HG02610 (cell line): Measurements from ENCODE around the gene MTOR.
"Not testable (repeated sequence)": the region's sequence is repeated elsewhere in the genome, so short reads cannot be mapped to it uniquely, and the experiment has no call there.

ENCODE experiments used
- ATAC-seq: cut with Tn5 transposase; IDR thresholded peaks from one replicate; pipeline ENCODE4 v1.9.1; 2021; ENCODE audit warnings: mild to moderate bottlenecking, moderate library complexity; ENCODE audit not compliant: unreplicated experiment

Gene MTOR

DNA sequence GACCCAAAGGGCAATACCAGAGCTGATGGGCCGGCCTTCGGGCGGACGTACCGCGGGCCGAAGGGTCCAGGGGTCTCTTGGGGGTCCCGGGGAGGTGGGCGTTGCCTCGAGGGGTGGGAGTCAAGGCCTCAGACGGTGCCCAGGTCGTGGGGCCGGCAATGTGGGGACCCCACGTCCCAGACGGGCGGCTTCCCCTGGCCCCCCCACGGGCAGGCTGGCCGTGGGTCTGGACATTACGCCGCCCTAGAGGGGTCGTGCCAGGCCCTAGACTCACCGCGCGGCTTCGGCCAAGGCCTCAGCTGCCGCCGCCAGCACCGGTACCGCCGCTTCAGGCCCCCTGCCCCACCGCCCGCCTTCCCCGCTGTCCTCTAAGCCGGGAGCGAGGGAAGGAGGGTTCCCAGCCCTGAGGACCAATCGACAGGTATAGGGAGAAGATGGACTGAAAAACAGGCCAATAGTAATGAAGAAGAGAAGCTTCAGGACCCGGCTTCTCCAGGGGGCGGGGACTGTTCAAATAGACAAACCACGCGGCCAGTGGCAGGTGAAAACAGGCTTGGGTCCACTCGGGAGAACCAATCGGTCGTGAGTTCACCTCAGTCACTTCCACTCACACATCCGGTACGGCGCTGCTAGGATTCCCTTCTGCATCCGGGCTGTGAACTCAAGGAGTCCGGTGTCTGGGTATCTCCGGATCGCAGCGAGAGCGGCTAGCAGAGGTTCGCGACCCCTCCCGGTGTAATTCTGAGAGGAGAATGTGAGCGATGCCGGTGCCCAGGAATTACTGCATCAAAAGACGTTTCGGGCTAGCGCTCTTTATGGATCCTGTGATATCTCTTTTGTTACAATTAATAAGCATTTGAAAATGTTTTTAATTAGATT, at the start of gene MTOR:
Gene MTOR (minus strand): TSS at position 381 of the 879 bp plus-strand sequence. CDS start 3,142 bp downstream, outside the sequence.
- peak; percentile 97 for ATAC-seq

DNA sequence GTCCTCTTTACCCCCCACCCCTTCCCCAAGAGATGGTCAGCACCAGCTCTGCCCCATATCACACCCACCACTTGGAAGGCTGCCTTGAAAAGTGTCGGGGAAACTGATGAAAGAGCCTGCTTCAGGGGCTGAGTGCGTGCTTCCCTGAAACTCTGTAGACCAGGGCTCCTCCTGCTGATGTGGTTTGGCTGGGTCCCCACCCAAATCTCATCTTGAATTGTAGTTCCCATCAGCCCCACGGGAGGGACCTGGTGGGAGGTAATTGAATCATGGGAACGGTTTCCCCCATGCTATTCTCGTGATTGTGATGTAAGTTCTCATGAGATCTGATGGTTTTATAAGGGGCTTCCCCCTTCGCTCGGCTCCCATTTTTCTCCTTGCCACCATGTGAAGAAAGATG, 47.0 kb upstream of the MTOR start:
- ATAC-seq = no peak

DNA sequence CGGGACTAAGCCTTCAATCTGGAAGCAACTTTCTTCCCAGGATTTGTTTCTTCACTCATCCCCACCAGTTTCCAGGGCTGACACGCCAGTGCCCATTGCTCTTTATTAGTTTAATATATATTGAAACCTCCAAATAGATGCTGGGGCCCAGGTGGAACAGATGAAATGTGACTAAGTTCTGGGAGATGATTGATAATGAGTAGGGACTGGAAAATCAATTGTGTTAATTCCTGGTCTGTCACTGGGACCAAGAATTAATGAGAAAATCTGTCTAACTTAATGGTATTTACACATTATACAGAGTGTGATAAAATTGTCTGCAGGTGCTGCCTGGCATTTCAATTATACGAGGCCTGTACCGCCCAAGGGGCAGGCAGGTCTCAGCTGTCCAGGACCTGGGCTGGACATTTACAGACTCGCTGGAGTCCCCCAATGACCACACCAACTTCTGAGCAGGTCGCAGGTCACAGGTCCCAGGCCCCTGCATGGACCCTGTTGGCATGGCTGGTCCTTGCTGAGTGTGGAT, 46.4 kb upstream of the MTOR start:
- ATAC-seq = no peak

DNA sequence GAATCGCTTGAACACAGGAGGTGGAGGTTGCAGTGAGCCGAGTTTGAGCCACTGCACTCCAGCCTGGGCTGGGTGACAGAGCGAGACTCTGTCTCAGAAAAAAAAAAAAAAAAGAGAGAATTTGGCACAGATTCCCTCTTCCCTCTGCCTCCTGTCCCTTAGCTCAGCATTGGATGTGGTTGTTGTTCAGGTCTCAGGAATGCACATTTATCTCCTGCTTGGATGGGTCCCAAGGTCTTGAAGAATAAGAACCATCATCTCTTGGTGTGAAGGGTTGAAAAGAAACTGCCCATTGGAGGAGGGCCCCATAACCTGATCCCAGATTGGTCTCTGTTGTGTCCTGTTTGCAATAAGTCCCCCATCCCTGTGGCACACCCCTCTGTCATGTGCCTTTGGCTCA, 45.5 kb upstream of the MTOR start:
- no peak for ATAC-seq

DNA sequence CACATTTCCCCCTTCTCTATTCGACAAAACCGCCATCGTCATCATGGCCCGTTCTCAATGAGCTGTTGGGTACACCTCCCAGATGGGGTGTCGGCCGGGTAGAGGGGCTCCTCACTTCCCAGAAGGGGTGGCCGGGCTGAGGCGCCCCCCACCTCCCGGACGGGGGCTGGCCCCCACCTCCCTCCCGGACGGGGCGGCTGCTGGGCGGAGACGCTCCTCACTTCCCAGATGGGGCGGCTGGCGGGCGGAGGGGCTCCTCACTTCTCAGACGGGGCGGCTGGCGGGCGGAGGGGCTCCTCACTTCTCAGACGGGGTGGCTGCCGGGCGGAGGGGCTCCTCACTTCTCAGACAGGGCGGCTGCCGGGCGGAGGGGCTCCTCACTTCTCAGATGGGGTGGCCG, 43.2 kb upstream of the MTOR start:
- ATAC-seq = not testable (repeated sequence)

DNA sequence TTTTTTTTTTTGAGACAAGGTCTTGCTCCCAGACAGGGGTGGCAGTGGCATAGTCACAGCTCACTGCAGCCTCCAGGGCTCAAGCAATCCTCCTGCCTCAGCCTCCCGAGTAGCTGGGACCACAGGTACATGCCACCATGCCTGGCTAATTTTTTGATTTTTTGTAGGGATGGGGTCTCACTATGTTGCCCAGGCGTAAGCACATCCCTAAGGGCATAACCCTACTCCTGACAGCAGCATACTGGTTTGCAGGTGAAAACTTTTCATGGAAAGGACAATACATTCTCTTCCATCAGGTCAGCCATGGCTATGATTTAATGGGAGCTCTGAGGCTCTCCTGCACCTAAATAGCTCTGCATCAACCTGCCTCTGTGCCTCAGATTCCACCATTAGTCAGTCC, 40.0 kb upstream of the MTOR start:
- no peak for ATAC-seq

DNA sequence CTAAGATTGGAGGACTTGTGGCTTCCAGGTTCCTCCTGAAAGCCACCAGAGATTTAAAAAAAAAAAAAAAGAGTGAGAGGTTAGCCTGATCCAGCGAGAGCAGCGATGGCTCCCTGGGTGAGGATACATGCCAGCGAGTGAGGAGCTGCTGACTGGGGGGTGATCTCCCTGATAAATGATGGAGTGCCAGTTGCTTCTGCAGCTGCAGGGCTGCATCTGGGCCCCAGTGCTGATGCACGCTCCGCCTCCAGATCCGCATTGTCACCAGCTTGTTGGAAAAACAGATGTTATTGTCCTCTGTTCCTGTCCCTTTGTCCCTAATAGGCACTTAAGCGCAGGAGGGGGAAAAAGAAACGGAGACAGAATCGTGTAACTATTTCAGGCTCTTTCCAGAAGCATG, 39.2 kb upstream of the MTOR start:
- ATAC-seq = no peak

DNA sequence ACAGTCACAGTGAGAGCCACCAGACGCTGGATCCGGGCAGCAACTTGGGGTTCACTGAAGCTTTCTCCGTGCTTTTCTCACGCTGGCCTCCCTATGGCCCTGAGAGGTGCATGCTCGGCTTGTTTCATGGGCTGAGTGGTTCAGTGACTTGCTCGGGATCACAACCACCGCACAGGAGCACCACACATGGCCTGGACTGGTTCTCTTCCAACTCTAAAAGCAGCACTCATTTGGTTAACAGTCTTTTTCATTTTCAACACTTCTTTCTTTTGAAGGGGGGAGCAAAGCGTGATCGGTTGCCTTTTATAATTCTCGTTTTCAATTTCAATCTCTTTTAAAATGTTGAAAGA, 36.8 kb upstream of the MTOR start:
- ATAC-seq = no peak

DNA sequence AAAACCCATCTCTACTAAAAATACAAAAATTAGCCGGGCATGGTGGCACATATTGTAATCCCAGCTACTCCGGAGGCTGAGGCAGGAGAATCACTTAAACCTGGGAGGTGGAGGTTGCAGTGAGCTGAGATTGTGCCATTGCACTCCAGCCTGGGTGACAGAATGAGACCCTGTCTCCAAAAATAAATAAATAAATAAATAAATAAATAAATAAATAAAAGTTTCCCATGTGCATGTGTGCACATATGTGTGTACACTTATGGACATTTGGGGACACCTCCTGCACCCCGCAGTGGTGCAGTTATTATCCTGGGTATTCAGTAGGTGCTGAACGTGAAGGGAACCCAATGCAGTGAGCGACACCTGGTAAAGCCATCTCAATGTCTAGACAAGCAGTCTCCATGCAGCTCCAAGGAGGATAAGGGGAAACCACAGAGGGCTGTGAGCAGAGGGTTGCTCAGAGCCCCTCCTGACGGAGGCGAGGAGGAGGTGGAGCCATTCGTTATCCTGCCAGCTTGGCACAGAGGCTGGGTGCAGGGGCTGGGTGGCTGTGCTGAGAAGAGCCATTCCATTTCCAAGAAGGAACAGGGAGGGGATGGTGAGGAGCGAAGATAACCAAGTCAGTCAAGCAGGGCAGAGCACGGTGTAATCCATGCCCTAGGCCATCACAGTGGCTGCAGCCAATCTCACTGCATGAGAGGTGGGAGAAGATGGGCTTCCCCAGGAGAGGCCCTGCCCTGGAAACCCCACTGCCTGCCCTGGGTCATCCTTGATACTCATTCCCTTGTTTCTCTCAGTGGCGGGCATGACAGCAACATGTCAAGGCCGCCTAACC, 36.3 kb upstream of the MTOR start:
- ATAC-seq = no peak

DNA sequence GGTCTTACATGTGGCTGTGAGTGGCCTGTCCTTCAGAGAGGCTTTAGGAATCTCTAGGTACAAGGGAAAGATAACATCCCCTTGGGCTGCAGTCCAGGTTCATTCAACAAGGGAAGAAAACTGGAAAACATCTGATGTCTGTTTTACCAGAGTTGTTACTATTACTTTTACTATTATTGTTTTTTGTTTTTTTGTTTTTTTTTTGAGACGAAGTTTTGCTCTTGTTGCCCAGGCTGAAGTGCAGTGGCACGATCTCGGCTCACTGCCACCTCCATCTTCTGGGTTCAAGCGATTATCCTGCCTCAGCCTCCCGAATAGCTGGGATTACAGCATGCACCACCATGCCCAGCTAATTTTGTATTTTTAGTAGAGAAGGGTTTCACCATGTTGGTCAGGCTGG, 35.4 kb upstream of the MTOR start:
- ATAC-seq = not testable (repeated sequence)

DNA sequence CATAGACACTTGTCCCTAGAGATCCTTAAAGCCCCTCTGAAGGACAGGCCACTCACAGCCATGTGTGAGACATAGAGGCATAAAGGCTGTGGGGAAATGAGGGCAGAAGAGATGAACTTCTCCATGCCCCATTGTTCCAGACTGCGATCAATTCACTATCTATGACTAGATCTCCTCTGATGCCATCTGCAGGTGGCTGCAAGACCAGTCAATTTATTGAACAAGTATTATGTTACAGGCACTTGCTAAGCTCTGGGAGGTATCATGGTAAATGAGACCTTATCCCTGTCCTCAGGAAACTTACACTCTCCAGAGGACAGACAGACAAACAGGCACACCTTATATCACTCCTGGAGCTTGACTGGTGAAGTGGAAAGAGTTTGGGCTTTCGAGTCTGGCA, 33.6 kb upstream of the MTOR start:
- ATAC-seq = no peak

DNA sequence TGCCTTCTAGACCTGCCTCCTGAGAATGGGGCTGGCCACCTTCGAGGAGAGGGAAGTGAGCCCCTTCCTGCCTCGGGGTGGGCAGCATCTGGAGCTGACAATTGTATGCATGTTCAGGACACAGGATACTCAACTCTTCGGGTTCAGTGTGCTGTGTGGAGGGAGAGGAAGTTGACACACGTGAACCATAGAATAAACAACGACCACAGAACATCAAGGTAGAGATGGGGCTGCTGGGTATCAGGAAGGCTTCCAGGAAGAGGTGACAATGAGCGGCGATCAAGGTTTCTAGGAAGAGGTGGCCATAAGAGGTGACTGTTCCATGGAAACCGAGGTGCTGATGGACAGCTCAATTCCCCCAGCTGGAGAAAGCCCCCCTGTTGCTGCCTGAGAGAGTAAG, 32.6 kb upstream of the MTOR start:
- no peak for ATAC-seq

DNA sequence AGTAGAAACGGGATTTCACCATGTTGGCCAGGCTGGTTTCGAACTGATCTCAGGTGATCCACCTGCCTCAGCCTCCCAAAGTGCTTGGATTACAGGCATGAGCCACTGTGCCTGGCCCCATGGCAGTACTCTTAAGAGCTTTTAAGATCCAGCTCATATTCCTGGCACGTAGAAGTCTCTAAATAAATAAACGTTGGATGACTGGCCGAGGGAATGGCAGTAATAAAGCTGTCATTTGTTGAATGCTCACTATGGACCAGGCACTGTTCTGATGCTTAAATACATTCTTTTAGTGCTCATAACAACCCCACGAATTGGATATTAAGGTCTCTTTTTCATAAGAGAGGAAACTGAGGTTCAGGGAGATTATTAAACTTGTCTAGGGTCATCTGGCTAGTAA, 31.5 kb upstream of the MTOR start:
- ATAC-seq = no peak

DNA sequence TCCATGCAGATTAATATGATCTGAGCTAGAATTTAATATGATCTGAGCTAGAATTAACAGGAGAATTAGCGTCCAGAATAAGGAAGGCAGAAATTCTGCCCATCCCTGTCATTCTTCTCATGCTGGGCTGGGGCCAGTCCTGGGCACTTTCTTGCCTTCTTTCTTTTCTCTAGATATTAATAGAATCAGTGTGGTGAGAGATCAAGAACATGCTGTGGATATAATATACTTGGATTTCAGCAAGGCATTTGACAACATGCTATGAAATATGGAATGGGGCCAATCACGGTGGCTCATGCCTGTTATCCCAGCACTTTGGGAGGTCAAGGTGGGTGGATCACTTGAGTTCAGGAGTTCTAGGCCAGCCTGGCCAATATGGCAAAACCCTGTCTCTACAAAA, 28.7 kb upstream of the MTOR start:
- no peak for ATAC-seq

DNA sequence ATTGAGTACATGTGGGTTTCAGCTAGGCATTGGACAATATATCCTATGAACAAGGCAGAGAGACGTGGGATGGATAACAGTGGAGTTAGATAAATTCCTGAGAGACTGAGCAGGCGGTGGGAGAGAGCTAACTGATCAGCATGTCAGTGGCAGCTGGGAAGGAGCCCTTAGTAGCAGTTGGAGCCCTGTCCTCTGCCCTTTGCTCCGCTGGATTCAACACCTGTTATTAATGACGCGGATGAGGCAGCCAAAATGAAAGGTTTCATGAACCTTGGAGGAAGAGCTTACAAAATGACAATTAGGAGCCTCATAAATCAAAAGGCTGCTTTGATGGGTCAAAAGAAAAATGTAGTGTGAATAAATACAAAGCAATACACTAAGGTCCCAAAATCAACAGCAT, 26.7 kb upstream of the MTOR start:
- ATAC-seq = no peak

DNA sequence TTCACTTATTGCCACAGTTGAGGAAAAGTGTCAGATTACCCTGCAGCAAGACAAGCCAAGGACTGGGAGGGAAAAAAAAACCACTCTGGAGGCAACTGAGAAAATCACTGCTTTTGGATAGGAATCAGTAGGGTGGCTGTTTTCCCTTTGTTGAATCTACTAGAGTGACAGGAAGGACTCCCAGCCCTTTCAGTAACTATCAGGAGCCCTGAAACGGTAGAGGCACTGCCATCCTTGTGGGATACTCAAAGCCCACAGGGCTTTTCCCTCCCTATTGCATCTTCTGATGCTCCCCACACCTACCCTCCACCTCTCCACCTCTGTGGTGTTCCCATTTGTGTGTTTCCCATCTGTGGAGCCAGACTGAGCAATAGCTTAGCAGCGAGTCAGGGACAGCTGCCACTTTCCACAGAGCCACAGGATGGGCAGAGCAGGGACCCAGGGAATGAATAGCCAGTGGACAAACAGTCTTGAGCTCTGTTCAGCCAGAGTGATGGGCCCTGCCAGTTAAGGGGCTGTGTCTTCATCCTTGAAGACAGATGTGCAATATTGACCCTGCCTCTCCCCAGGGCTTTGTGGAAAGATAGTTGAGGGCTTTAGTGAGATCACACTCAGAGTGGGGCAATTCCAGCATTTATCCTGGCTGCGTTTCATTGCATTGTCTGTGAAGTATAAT, 24.5 kb upstream of the MTOR start:
- no peak for ATAC-seq

DNA sequence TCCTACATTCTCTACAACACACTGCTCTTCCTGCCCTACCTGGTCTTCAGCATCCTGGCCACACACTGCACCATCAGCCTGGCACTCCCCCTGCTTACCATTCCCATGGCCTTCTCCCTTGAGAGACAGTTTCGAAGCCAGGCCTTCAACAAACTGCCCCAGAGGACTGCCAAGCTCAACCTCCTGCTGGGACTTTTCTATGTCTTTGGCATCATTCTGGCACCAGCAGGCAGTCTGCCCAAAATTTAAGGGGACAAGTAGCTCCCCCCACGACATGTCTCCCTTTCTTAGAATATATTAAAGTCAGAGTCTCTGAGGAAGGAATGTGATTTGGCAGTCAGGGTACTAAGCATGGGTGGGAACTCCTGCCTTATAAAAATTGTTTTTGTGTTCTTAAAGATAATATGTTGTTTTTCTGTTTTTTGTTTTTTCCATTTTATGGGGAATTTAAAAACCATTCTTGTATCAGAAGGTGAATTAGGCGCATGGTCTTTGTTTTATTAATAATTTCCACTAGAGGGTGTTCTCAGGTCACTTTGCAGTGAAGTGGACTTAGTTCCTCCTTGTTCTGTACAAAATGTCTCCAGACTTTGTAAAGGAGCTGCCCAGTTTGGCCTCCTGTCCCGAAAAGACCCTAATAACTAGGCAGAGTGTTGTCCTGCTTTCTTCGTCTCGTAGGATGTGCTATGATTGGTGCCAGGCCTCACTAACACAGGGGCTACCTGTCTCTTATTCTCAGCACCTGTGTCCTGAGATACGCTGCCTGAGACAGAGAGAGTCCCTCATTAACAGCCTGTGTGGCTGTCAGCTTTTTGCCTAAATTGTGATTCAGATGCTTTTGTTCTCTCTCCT, 23.8 kb upstream of the MTOR start:
- ATAC-seq = no peak

DNA sequence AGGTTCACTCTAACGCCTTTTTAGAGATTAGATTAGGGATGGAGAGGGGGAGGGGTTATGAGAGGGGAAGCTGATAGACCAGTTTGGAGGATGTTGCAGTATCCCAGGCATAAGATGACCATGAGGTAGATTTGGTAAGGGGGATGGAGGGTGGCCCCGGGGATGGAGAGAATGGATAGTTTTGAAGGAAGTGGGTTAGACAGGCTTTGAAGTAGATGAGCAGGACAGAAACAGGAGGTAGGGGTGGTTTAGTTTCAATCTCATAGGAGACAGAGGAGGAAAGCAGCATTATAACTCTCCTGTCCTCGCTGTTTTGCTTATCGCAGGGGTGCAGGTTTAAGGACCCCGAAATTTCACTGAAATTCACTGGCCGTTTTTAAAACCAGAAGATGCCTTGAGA, 22.4 kb upstream of the MTOR start:
- no peak for ATAC-seq

DNA sequence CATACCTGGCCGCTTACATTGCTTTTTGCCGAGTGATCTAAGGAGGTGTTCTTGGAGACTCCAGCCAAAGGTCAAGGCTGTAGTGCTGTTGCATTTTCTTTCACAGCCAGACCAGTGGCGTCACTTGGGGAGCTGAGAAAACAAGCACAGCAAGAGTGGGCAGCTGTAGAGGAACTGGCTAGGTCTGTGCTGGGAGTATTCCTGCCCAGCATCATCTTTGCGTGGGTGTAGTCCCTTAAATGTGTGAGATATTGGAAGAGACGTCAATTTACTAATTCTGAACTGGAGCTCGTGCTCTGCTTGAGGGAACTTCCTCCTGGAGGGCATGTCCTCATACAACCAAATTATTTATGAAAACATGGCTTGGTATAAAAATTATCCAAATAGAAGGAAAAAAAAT, 20.8 kb upstream of the MTOR start:
- ATAC-seq = no peak

DNA sequence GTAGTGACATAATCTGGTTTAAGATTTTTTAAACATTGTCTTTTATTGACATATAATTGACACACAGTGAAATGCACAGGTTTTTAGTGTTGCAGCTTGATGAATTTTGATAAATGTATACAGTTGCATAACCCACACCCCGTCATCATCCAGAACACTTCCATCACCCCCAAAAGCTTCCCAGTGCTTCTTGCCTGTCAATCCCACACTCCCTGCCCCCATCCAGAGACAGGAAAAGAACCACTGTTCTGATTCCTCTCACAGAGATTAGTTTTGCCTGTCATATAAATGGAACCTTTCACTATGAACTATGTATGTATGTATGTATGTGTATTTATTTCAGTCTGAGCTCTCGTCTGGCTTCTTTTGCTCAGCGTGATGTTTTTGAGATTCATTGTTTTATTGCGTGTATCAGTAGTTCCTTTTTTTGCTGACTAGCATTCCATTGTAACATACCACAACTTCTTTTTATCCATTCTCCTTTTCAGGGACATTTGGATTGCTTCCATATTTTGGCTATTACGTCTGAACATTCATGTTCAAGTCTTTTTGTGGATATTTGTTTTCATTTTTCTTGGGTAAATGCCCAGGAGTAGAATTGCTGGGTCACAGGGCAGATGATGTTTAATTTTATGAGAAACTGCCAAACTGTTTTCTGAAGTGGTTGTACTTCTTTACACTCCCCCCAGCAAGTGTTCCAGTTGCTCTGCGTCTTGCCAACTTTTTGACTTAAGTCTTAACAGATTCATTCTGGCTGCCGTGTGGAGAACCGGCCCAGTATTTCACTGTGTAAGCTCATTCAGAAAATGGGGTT, 19.4 kb upstream of the MTOR start:
- ATAC-seq = no peak
